Gastrocnemius medialis (tissue), 4 donors: Measurements from ENCODE around the gene BPIFB6.

Experiments
- POLR2A ChIP-seq, 2 donors: fragments of 450-650 bp; IDR thresholded peaks; one replicate each; pipeline ENCODE4 v1.6.1; 2017; ENCODE audit warnings: antibody characterized with exemption in 2 of 2, mild to moderate bottlenecking in 2 of 2, moderate library complexity in 2 of 2
- TF ChIP-seq, protein P1 (sequence below), 5 experiments: fragments of 450-650 bp in 3 of 5; fragments of 200-600 bp in 2 of 5; sonication (generic) in 2 of 5; IDR thresholded peaks in 4 of 5; conservative IDR thresholded peaks in 1 of 5; 1 replicate in 4 of 5; 2 replicates in 1 of 5; pipeline ENCODE4 v1.5.1; 2016 to 2019; ENCODE audit warnings: antibody characterized with exemption in 5 of 5, mild to moderate bottlenecking in 3 of 5, moderate library complexity in 3 of 5

- TF ChIP-seq, protein P1, sequence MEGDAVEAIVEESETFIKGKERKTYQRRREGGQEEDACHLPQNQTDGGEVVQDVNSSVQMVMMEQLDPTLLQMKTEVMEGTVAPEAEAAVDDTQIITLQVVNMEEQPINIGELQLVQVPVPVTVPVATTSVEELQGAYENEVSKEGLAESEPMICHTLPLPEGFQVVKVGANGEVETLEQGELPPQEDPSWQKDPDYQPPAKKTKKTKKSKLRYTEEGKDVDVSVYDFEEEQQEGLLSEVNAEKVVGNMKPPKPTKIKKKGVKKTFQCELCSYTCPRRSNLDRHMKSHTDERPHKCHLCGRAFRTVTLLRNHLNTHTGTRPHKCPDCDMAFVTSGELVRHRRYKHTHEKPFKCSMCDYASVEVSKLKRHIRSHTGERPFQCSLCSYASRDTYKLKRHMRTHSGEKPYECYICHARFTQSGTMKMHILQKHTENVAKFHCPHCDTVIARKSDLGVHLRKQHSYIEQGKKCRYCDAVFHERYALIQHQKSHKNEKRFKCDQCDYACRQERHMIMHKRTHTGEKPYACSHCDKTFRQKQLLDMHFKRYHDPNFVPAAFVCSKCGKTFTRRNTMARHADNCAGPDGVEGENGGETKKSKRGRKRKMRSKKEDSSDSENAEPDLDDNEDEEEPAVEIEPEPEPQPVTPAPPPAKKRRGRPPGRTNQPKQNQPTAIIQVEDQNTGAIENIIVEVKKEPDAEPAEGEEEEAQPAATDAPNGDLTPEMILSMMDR (IDR thresholded peaks at IDR 0.05 in 4 of 5, conservative IDR thresholded peaks at IDR 0.05 in 1 of 5): no peak
- TF ChIP-seq POLR2A (IDR thresholded peaks at IDR 0.05): no peak
Measured at GRCh38 chr20:33071198-33071597, 39.8 kb downstream of the BPIFB6 start.
